Right renal cortex interstitium (tissue), 3 donors: Measurements from ENCODE around the gene TMEM18. TPM values are rescaled to one million over a fixed set of nuclear protein-coding genes. Genes with fewer than 3 reads are reported as not detected.

Experiments
- DNase-seq, 3 donors: peaks; one replicate each; pipeline ENCODE4 v3.0.0-alpha.2; 2013; ENCODE audit warnings: low read depth in 3 of 3, low spot score in 2 of 3
- polyA plus RNA-seq, 3 donors: library from polyadenylated mRNA; unstranded; fragments of 120-200 nt; gene quantifications; one replicate each; pipeline ENCODE4 v1.2.1, GENCODE V29; 2013; ENCODE audit not compliant: insufficient read length in 3 of 3

TMEM18 gene
- polyA plus RNA-seq, 3 donors = 59.7 to 60.9 (median 60.7) TPM

DNA sequence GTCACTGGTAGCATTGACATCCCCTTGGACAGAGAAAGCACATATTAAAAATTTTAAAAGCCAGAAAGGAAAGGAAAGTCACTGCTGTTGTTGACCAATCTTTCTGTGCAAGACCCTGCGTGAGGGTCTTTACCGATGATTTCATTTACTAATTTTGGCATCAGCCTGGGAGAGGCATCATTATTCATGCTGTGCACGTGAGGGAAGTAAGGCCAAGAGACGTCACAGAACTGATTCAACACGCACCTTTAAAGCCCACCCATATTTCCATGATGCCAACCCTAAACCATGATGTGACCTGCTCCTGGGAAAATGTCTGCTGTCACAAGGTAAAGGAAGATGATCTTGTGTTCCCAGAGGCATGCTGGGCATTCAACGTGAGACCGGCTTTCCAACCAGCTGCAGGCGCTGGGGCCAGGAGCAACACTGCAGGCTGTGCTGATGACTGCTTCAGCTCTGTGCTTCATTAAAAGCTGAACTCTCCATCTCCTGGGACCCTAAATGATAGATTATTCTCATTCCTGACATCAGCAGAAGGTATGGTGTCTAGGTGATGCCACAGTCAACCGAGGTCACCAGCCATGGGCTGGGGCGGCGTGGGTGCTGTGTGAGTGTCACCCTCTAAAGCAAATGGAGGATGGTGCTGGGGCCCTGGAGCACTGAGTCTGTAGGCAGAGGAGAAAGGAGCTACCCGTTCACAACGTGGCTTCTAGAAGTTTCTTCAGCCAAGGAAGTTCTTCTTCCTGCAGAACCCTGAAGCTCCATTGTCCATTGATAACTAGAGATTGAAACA, 53.9 kb downstream of the TMEM18 start:
- no peak for DNase-seq

DNA sequence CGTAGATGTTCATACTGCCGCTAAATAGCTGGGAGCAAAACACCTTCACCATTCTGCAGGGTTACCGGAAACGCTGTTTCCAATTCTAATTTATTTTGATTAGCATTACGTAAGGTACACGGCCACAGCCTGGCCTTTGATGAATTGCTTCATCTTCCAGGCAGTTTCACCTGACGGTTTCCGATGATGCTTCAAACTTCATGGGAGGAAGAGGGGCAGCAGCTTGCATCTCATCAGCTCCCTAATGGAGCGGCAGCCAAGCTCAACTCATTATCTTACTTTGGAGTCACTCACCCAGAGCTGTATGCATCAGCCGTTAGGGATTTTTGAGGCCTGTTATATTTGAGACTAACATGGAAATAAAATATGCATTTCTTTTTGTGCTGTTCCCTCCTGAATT, 54.8 kb downstream of the TMEM18 start:
- DNase-seq = no peak

DNA sequence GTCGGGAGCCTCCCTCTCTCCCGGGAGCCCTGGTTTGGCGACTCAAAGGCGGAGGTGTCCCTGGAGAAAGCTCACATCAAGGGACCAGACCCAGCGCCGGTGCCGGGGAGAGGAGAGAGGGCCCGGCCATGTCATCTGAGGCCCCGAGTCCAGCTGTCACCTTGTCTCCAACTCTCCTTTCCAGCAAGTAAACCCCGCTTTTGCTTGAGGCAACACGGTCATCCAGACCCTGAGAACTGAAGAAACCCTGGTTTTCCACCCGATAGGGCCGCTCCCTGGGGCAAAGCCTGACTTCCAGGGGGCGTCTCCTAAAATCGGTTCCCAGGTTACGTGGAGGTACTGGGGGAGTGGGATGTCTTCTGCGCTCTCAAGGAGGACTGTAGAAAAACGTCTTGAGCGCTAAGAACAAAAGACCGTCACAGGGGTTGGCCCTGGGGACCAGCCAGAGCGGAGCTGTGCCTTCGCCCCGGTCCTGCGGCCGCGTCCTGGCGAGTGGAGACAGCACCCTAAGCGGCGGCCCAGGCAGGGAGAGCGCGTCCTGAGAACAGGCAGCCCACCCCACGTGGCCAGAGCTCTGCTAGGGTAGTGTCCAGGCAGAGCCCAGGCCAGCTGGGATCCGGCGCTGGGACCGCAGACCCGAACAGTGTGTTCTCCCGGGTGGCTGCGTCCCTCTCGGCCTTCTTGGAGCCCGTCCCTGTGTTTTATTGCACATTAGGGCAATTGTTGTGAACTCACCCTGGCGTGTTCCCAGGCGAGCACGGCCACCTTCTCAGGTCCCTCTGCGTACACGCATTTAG, 55.7 kb downstream of the TMEM18 start:
- no peak for DNase-seq

DNA sequence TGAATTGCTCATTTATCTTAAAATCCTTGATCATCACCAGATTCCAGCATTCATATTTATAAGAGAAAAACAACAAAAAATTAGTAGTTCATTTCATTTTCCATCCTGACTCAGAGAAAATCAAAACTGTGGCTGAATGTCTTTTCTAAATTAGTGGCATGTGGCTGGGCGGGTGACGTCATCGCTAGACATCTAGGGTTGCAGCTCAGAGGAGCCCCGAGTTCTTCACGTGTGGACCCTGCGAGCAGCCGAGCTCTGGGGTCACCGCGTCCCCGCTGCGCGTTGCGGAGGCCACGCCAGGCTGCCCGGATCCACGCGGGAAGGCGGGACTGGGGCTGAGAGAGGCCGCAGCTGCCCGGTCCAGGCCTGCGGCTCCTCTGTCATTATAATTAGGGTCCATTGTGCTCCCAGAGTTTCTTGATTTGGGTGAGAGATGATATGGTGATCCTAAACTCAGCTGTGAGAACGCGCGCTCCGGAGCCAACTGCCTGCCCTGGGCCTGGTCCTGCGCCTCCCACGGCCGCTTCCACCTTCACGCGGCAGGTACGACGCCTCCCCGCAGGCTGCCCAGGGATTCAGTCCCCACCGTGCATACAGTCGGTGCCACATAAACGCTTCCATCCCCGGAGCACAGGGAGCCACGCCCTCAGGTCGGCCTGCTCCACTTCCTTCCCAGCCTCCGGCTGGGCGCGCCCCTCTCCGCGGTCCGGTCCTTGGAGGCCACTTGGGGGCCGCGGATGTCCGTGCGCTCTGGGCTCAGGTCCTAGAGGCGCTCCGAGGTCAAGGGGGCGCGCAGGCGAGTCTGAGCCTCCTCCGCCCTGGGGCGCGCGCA, 56.5 kb downstream of the TMEM18 start:
- DNase-seq = no peak

DNA sequence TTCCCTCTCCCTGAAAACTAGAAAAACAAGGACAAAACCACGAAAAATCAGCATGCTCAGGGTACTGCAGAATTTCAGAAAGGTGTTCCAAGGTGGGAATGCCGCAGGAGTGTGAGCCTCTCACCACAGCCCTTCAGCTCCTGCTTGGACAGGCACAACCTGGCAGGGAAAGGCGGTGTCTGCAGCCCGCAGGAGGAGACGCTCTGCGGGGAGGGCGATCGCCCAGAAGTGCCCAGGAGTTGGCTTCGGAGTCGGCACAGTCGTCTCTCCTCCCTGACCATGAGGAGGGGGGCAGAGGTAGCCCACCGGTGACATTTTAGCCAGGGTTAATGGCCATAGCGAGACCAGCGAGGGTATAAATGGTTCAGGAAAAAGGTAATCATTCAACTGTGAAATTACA, 57.2 kb downstream of the TMEM18 start:
- no peak for DNase-seq

DNA sequence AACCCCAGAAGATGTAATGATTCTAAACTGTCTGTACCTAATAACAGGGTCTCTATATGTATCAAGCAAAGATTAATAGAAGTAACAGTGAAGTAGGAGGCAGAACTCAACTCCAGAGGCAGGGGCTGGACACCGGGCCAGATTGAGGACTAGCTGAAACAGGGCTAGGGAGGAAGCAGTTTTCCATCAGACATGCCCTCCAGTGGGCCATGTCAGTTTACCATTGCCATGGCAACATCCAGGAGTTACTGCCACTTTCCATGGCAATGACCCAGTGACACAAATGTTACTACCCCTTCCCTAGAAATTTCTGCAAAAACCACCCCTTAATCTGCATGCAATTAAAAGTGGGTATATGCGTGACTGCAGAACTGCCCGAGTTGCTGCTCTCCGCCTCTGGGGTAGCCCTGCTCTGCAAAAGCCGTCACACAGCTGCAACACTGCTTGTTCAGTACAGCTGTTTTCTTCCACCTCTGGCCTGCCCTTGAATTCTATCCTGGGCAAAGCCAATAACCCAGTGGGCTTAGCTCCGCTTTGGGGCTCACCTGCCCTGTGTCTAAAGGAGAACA, 58.7 kb downstream of the TMEM18 start:
- no peak for DNase-seq

DNA sequence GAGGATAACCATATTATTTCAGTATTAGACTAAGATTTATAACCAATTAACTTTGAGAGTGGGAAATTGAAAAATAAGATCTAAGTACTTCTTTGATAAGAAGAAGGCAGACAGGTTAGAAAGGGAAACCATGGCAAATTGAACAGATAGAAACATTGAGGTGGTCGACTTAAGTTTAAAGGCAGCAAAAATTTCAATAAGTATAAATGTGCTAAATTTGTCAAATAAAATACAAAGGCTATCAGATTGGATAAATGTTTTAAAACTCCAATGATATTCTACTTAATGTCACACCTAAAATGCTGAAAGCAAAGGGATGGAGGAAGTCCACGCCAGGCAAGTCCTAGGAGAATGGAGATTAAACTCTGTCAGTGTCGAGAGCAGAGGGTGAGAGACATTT, 59.2 kb downstream of the TMEM18 start:
- no peak for DNase-seq
